Measurements from ENCODE around the gene ELMO1. TPM values are rescaled to one million over a fixed set of nuclear protein-coding genes. Genes with fewer than 3 reads are reported as not detected.

ELMO1 gene
- total RNA-seq, 4 donors from 2014 or later, result 58.7 to 293 (median 81.0) TPM

DNA sequence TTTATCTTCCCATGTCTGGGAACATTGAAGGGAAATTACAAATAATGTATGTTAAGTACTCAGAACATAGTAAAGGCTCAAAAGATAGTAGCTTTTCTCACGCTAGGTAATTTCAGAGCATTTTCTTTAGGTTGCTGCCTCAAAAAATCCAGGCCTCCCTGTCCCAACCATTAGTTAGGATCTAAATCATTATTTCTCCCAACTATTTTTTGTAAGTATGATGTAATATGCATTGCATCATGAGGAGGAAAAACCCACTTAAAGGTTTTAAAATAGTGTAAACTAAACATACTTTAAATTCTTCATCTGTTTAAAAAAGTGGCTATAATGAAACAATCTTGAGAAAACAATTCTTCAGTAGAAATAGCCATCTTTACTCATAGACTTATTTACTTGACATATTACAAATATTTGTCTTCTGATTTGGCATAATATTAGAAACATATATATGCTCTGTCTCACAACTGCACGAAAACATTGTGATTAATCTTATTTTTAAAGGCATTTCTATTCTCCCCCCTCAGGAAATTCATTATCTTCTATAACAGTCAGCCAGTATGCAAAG is 329.3 kb downstream of the ELMO1 start:
- TF ChIP-seq, protein P1, sequence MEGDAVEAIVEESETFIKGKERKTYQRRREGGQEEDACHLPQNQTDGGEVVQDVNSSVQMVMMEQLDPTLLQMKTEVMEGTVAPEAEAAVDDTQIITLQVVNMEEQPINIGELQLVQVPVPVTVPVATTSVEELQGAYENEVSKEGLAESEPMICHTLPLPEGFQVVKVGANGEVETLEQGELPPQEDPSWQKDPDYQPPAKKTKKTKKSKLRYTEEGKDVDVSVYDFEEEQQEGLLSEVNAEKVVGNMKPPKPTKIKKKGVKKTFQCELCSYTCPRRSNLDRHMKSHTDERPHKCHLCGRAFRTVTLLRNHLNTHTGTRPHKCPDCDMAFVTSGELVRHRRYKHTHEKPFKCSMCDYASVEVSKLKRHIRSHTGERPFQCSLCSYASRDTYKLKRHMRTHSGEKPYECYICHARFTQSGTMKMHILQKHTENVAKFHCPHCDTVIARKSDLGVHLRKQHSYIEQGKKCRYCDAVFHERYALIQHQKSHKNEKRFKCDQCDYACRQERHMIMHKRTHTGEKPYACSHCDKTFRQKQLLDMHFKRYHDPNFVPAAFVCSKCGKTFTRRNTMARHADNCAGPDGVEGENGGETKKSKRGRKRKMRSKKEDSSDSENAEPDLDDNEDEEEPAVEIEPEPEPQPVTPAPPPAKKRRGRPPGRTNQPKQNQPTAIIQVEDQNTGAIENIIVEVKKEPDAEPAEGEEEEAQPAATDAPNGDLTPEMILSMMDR (IDR thresholded peaks at IDR 0.05), result no peak
- no peak for ATAC-seq (ENCODE audit: low FRiP score)
- DNase-seq (ENCODE audit: low spot score), result no peak

DNA sequence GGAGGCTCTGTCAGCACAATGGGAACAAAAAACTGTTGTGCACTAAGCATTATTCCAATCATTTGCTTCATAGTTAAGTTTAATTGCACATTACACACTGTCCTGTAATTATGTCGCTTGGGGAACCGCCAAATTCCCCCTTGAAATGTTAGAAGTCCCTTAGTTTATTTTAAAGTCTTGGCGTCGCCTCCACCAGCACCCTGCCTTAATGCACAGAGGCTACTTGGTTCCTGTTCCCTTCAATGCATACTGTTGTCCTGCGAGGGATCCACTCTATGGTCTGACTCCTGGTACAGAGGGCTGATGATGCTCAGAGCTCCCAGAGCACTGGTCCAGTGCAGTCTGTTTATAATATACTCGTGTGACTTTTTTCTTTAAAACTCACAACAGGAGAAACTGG is 330.7 kb downstream of the ELMO1 start:
- DNase-seq (ENCODE audit: low spot score), result no peak
- no peak for ATAC-seq (ENCODE audit: low FRiP score)
- TF ChIP-seq, protein P1 (IDR thresholded peaks at IDR 0.05), result no peak

DNA sequence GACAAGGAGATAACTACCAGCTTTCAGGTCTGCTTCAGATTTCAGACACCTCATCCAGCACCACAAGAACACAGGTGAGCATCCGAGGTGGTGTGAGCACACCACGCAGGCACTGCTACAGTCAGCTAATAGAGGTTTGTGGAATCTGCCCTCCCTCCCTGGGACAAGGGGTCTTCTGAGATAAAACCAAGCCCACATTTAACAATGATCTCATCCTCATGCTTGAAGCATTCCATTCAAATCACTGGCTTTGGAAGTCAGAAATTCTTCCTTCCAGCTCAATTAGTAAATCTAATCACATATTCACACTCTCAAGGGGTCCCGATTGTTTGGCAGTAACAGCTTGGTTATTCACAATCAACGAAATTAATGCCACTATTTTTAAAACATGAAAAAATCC is 331.4 kb downstream of the ELMO1 start:
- TF ChIP-seq, protein P1 (IDR thresholded peaks at IDR 0.05), result no peak
- no peak for ATAC-seq (ENCODE audit: low FRiP score)
- DNase-seq (ENCODE audit: low spot score), result no peak

DNA sequence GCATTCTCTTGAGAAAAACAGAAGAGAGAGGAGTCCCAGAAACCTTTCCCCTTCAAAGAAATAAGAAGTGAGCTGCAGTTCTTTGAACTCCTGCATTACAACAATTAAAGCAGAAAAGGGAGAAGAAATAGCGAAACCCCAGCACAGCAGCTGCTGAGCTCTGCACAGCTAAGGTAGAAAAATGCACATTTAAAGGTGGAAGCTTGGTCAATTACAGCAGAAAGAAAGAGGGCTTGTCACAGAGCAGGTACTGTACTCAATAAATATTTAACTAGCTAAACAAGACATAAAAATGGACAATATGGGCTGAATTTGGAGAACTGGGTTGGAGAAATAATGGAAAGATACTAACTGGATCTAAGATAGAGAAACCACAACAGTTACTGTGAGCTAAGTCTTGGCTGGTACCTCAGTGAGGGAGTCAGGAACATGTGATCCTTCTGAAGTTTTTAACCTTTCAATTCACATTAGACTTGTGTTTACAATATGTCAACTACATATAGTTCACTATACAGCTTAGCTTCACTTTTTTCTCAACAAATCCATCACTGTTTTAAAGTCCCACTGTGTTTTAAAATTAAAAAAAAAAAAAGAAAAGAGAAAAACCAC is 332.5 kb downstream of the ELMO1 start:
- DNase-seq (ENCODE audit: low spot score) (no peak), ATAC-seq (ENCODE audit: low FRiP score) (no peak)
- TF ChIP-seq, protein P1 (IDR thresholded peaks at IDR 0.05), result no peak

DNA sequence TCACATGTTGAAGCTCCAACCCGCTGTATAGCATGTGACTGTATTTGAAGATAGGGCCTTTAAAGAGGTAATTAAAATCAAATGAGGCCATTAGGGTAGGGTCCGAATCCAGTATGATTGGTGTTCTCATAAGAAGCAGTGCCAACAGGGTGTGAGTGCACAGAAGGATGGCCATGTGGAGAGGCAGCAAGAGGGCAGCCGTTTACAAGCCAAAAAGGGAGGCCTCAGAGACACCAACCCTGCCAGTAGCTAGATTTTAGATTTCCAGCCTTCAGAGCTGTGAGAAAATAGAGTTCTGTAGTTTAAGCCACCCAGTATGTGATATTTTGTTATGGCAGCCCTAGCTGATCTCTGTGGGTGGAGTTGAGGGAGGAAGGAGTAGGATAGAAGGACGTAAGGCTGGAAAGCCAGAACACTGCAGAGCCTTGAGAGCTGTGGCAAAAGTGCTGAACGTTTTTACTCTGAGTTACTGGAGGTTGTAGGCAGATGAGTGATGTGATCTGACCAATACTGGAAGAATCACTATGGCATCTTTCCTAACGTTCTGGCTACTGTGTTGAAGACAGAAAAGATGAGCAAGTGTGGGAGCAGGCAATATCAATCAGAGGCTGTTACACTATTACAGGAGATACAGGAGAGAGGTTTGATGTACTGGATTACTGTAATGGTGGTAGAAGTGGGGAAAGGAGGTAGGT is 334.9 kb downstream of the ELMO1 start:
- TF ChIP-seq, protein P1 (IDR thresholded peaks at IDR 0.05), result no peak
- ATAC-seq (ENCODE audit: low FRiP score), result peak; percentile 89

DNA sequence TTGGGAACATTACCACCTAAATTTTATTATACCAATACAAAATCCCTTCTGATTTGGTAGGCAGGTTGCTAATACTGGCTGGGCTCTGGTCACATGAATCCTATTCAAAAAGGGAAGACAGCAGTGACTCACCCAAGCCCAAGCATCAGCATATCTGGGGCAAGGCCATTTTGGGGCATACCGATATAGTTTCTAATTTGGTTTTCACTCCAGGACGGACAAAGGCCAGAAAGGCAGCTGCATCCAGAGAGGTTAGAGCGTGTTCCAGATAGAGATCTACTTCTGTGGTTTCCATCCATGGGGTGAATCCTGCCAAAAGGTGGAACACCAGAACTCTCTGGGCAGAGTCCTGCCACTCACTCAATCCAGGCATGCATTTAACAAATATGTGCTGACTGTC is 335.8 kb downstream of the ELMO1 start:
- ATAC-seq (ENCODE audit: low FRiP score), result no peak
- no peak for DNase-seq (ENCODE audit: low spot score)
- TF ChIP-seq, protein P1 (IDR thresholded peaks at IDR 0.05), result no peak

More for the DNA sequence above, 334.9 kb downstream of the ELMO1 start:
- no peak for DNase-seq (ENCODE audit: low spot score)
